Measurements from ENCODE around the gene TMEM202.
"Not testable (repeated sequence)": the region's sequence is repeated elsewhere in the genome, so short reads cannot be mapped to it uniquely, and the experiment has no call there.

The TMEM202 gene

DNA sequence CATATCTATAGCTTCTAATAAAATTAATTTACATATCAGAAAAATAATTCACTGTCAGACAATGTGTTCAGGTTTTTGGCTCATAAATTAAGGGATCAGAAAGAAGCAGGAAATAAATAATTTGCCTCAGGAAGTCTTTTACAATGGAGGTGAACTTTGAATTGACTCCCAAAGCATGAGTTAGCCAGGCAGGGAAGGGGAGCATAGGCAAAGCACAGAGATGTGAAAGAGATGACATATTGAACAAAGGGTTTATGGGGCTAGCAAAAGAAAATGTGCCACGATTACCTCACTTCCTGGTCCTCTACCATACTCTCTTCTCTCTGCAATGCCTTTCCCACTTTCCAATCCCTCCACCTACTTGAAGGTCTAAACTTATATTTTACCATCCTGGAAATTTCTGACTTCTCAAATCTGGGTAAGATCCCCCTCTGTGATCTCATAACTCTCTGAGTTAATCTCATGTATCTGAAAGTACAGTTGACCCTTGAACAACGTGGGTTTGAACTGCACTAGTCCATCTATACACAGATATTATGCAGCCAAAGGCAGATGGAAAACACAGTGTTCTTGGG, 18.2 kb upstream of the TMEM202 start:
- TF ChIP-seq ZFX (IDR thresholded peaks at IDR 0.05) = no peak
- TF ChIP-seq, protein P1, sequence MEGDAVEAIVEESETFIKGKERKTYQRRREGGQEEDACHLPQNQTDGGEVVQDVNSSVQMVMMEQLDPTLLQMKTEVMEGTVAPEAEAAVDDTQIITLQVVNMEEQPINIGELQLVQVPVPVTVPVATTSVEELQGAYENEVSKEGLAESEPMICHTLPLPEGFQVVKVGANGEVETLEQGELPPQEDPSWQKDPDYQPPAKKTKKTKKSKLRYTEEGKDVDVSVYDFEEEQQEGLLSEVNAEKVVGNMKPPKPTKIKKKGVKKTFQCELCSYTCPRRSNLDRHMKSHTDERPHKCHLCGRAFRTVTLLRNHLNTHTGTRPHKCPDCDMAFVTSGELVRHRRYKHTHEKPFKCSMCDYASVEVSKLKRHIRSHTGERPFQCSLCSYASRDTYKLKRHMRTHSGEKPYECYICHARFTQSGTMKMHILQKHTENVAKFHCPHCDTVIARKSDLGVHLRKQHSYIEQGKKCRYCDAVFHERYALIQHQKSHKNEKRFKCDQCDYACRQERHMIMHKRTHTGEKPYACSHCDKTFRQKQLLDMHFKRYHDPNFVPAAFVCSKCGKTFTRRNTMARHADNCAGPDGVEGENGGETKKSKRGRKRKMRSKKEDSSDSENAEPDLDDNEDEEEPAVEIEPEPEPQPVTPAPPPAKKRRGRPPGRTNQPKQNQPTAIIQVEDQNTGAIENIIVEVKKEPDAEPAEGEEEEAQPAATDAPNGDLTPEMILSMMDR (conservative IDR thresholded peaks at IDR 0.05) = no peak
- H3K27ac ChIP-seq = no peak overlapping the region

DNA sequence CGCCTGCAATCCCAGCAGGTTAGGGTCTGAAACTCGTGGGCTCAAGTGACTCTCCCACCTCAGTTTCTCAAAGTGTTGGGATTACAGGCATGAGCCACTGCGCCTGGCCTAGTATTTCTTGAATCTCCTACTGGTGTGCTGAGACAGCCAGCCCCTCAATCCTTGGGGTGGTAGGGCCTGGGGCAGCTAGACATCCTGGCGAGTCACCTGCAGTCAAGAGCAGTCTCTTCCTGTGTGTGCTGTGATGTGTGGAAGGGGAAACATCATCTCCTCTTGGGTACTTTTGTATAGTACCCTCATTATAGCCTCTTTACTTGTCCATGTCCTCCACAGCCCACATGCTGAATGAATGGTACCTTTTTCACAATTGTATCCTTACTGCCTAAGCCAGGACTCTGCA, 17.4 kb upstream of the TMEM202 start:
- no peak overlapping the region for H3K27ac ChIP-seq
- no peak for TF ChIP-seq ZFX (IDR thresholded peaks at IDR 0.05)
- TF ChIP-seq, protein P1 (conservative IDR thresholded peaks at IDR 0.05) = no peak

- TF ChIP-seq, protein P1 (conservative IDR thresholded peaks at IDR 0.05) = peak; percentile 64
- no peak for TF ChIP-seq ZFX (IDR thresholded peaks at IDR 0.05)
- H3K27ac ChIP-seq = no peak overlapping the region
These were observed 16.0 kb upstream of the TMEM202 start for GRCh38 chr15:72382146-72382545.

- no peak overlapping the region for H3K27ac ChIP-seq
- TF ChIP-seq, protein P1 (conservative IDR thresholded peaks at IDR 0.05) = no peak
- TF ChIP-seq ZFX (IDR thresholded peaks at IDR 0.05) = no peak
These were observed 10.4 kb upstream of the TMEM202 start for GRCh38 chr15:72387741-72388140.

DNA sequence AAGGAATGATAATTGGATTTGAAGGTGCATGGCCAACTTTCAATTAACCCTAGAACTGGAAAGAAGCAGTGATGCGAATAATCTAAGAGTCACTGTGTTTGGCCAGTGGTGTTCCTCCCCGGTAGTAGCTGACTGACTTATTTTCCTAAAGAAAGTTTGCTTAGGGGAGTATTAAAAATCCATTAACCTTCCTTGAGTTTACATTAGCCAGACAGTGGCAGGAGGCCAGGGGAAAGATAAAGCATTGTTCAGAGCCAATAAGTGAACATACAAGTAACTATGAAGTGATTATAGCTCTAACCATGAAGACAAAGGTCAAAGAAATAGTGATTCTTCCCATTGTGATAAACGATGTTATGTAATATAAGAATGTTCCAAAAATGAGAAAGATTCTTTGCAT, 8.9 kb upstream of the TMEM202 start:
- H3K27ac ChIP-seq = no peak overlapping the region
- TF ChIP-seq ZFX (IDR thresholded peaks at IDR 0.05) = no peak
- TF ChIP-seq, protein P1 (conservative IDR thresholded peaks at IDR 0.05) = no peak

GRCh38 chr15:72396331-72396730, 1.8 kb upstream of the TMEM202 start:
- H3K27ac ChIP-seq = not testable (repeated sequence)

- TF ChIP-seq, protein P1 (conservative IDR thresholded peaks at IDR 0.05) = no peak
- no peak for TF ChIP-seq ZFX (IDR thresholded peaks at IDR 0.05)
- no peak overlapping the region for H3K27ac ChIP-seq
These were observed 543 bp downstream of the TMEM202 start for GRCh38 chr15:72398648-72399047.

DNA sequence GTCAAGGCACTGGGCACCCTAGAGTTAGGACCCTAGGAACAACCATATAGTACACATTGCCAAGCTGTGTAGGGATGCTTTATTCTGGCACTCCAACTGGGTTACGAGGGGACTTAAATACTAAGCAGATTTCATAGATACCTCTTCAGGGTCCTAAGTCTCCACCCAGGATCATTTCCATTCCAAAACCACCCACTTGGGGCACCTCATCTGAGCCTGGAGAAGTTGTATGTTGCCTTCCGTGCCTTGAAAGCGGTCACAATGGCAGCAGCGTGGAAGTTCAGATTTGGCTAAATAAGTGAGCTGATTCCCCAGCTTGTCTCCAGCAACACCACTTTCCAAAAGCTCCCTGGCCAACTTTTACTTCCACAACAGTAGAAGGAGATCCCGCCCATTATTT, 4.6 kb downstream of the TMEM202 start:
- TF ChIP-seq, protein P1 (conservative IDR thresholded peaks at IDR 0.05) = no peak; the same call in 1 of the 2 replicates
- TF ChIP-seq ZFX (IDR thresholded peaks at IDR 0.05) = no peak
- no peak overlapping the region for H3K27ac ChIP-seq
